Activated CD8-positive, alpha-beta memory T cell treated with anti-CD3 and anti-CD28 coated beads, Interleukin-2, amount 10 ng/mL, durations not matched to agents 7 days and 5 days (primary cell): Measurements from ENCODE around the gene EXOC6B. TPM values are rescaled to one million over a fixed set of nuclear protein-coding genes. Genes with fewer than 3 reads are reported as not detected.

ENCODE experiments used
- ATAC-seq: fragments of 150-1000 bp; cut with Tn5 transposase; one replicate; pipeline ENCODE4 v1.10.0; 2021; ENCODE audit warnings: moderate library complexity
- CTCF ChIA-PET: fragments of 350-600 bp; sonication (Branson Sonifier 250); formaldehyde crosslinking; loops from one replicate; lab custom pipeline; 2021; ENCODE audit warnings: antibody characterized with exemption; lab: Charles Lee
- DNase-seq: peaks from one replicate; pipeline ENCODE4 v3.0.0-alpha.2; 2020
- H3K27ac Mint-ChIP-seq: one replicate; pipeline ENCODE4 v1.8.0; 2021; ENCODE audit warnings: mild to moderate bottlenecking, mixed read lengths
- H3K27me3 Mint-ChIP-seq: one replicate; pipeline ENCODE4 v1.8.0; 2021; ENCODE audit warnings: mixed read lengths
- H3K36me3 Mint-ChIP-seq: one replicate; pipeline ENCODE4 v1.8.0; 2021; ENCODE audit warnings: mild to moderate bottlenecking, mixed read lengths
- H3K4me1 Mint-ChIP-seq: one replicate; pipeline ENCODE4 v1.8.0; 2021; ENCODE audit warnings: mixed read lengths
- H3K4me3 Mint-ChIP-seq: one replicate; pipeline ENCODE4 v1.8.0; 2021; ENCODE audit warnings: mild to moderate bottlenecking, moderate library complexity, mixed read lengths
- H3K9me3 Mint-ChIP-seq: one replicate; pipeline ENCODE4 v1.8.0; 2022; ENCODE audit warnings: low read depth, mixed read lengths
- total RNA-seq, 2 experiments: library from RNA; stranded (reverse); gene quantifications; one replicate each; pipeline ENCODE4 v1.2.3, GENCODE V29; 2021

The EXOC6B gene
- total RNA-seq, 2 experiments from 2014 or later = 14.1 to 22.8 TPM

GRCh38 chr2:72826156-72826477, 284 bp upstream of the EXOC6B start:
- DNase-seq = no peak
- Mint-ChIP-seq H3K9me3 (no peaks in the 10 kb centered on the region), H3K36me3 (peaks cover 17% of the 10 kb centered on the region), H3K4me3 (peak overlapping the region; percentile 95), H3K27me3 (no peaks in the 10 kb centered on the region), H3K4me1 (peaks cover 78% of the 10 kb centered on the region), H3K27ac (peak overlapping the region; percentile 92)
- CTCF ChIA-PET = no interaction called here
- ATAC-seq = no peak

GRCh38 chr2:72824224-72824842, 1.5 kb downstream of the EXOC6B start:
- DNase-seq = no peak
- ATAC-seq = peak; percentile 18

GRCh38 chr2:72822794-72823193, 3.0 kb downstream of the EXOC6B start:
- ATAC-seq = no peak
- no peak overlapping the region for H3K4me3 Mint-ChIP-seq
- peaks cover 19% of the 10 kb centered on the region for H3K36me3 Mint-ChIP-seq
- DNase-seq = no peak
- H3K9me3 Mint-ChIP-seq = no peaks in the 10 kb centered on the region
- H3K27me3 Mint-ChIP-seq = no peaks in the 10 kb centered on the region
- no peak overlapping the region for H3K27ac Mint-ChIP-seq
- CTCF ChIA-PET = interaction anchor here (0.9 to 1.4 kb wide), 2 partner anchors 13 to 40 kb away, joined by 3 to 4 read pairs; no protein-coding TSS in a partner anchor
- H3K4me1 Mint-ChIP-seq = peaks cover 51% of the 10 kb centered on the region

More at GRCh38 chr2:72824224-72824842, 1.5 kb downstream of the EXOC6B start:
- H3K27me3 Mint-ChIP-seq = no peaks in the 10 kb centered on the region
- H3K36me3 Mint-ChIP-seq = peaks cover 19% of the 10 kb centered on the region
- CTCF ChIA-PET = interaction anchor here (1.1 to 1.2 kb wide), 2 partner anchors 37 to 63 kb away, joined by 3 read pairs; partner anchors contain the start of gene SPR
- H3K27ac Mint-ChIP-seq = no peak overlapping the region
- H3K9me3 Mint-ChIP-seq = no peaks in the 10 kb centered on the region
- H3K4me3 Mint-ChIP-seq = peak overlapping the region; percentile 95
- H3K4me1 Mint-ChIP-seq = peaks cover 63% of the 10 kb centered on the region

- Mint-ChIP-seq H3K27me3 (no peaks in the 10 kb centered on the region), H3K4me3 (no peak overlapping the region), H3K27ac (no peak overlapping the region), H3K9me3 (no peaks in the 10 kb centered on the region), H3K36me3 (peaks cover 19% of the 10 kb centered on the region), H3K4me1 (peaks cover 46% of the 10 kb centered on the region)
- ATAC-seq = no peak
- CTCF ChIA-PET = interaction anchor here (0.9 to 1.4 kb wide), 2 partner anchors 14 to 40 kb away, joined by 3 to 4 read pairs; no protein-coding TSS in a partner anchor
- no peak for DNase-seq
These were observed 3.9 kb downstream of the EXOC6B start for GRCh38 chr2:72821983-72822382.

- H3K27ac Mint-ChIP-seq = no peak overlapping the region
- H3K36me3 Mint-ChIP-seq = peaks cover 19% of the 10 kb centered on the region
- H3K9me3 Mint-ChIP-seq = no peaks in the 10 kb centered on the region
- ATAC-seq = no peak
- peaks cover 40% of the 10 kb centered on the region for H3K4me1 Mint-ChIP-seq
- no peaks in the 10 kb centered on the region for H3K27me3 Mint-ChIP-seq
- CTCF ChIA-PET = no interaction called here
- H3K4me3 Mint-ChIP-seq = no peak overlapping the region
- no peak for DNase-seq
These were observed 4.7 kb downstream of the EXOC6B start for GRCh38 chr2:72821118-72821517.

GRCh38 chr2:72819501-72819900, 6.3 kb downstream of the EXOC6B start:
- H3K36me3 Mint-ChIP-seq = peaks cover 19% of the 10 kb centered on the region
- ATAC-seq = no peak
- no peak overlapping the region for H3K27ac Mint-ChIP-seq
- H3K9me3 Mint-ChIP-seq = no peaks in the 10 kb centered on the region
- no peak for DNase-seq
- peaks cover 30% of the 10 kb centered on the region for H3K4me1 Mint-ChIP-seq
- H3K27me3 Mint-ChIP-seq = no peaks in the 10 kb centered on the region
- no peak overlapping the region for H3K4me3 Mint-ChIP-seq
- CTCF ChIA-PET = interaction anchor here (1.0 kb wide), 1 partner anchor 40 kb away, joined by 5 read pairs; no protein-coding TSS in a partner anchor

GRCh38 chr2:72815655-72816278, 10.1 kb downstream of the EXOC6B start:
- peaks cover 4% of the 10 kb centered on the region for H3K36me3 Mint-ChIP-seq
- H3K4me1 Mint-ChIP-seq = peaks cover 5% of the 10 kb centered on the region
- CTCF ChIA-PET = interaction anchor here (1.2 kb wide), 2 partner anchors 44 to 72 kb away, joined by 3 to 4 read pairs; partner anchors contain the start of gene SPR
- DNase-seq (no peak), ATAC-seq (no peak)
- H3K9me3 Mint-ChIP-seq = no peaks in the 10 kb centered on the region
- no peak overlapping the region for H3K27ac Mint-ChIP-seq
- no peak overlapping the region for H3K4me3 Mint-ChIP-seq
- H3K27me3 Mint-ChIP-seq = no peaks in the 10 kb centered on the region

- Mint-ChIP-seq H3K36me3 (peaks cover 16% of the 10 kb centered on the region), H3K9me3 (peaks cover 10% of the 10 kb centered on the region), H3K4me1 (peaks cover 4% of the 10 kb centered on the region), H3K27ac (no peak overlapping the region), H3K27me3 (no peaks in the 10 kb centered on the region), H3K4me3 (no peak overlapping the region)
- no peak for ATAC-seq
- DNase-seq = no peak
- CTCF ChIA-PET = interaction anchor here (0.7 to 1.3 kb wide), 2 partner anchors 18 to 19 kb away, joined by 3 read pairs; no protein-coding TSS in a partner anchor
These were observed 12.0 kb downstream of the EXOC6B start for GRCh38 chr2:72813841-72814240.

- no peak overlapping the region for H3K4me3 Mint-ChIP-seq
- ATAC-seq = no peak
- H3K9me3 Mint-ChIP-seq = peaks cover 11% of the 10 kb centered on the region
- H3K27ac Mint-ChIP-seq = no peak overlapping the region
- peaks cover 24% of the 10 kb centered on the region for H3K36me3 Mint-ChIP-seq
- no peaks in the 10 kb centered on the region for H3K27me3 Mint-ChIP-seq
- no peak for DNase-seq
- CTCF ChIA-PET = no interaction called here
- H3K4me1 Mint-ChIP-seq = peaks cover 4% of the 10 kb centered on the region
These were observed 15.7 kb downstream of the EXOC6B start for GRCh38 chr2:72810165-72810564.

GRCh38 chr2:72809095-72809494, 16.7 kb downstream of the EXOC6B start:
- no peaks in the 10 kb centered on the region for H3K27me3 Mint-ChIP-seq
- no peak for ATAC-seq
- peaks cover 11% of the 10 kb centered on the region for H3K9me3 Mint-ChIP-seq
- peaks cover 24% of the 10 kb centered on the region for H3K36me3 Mint-ChIP-seq
- CTCF ChIA-PET = interaction anchor here (1.1 kb wide), 1 partner anchor 51 kb away, joined by 3 read pairs; no protein-coding TSS in a partner anchor
- peaks cover 4% of the 10 kb centered on the region for H3K4me1 Mint-ChIP-seq
- H3K27ac Mint-ChIP-seq = no peak overlapping the region
- H3K4me3 Mint-ChIP-seq = no peak overlapping the region
- no peak for DNase-seq

- Mint-ChIP-seq H3K9me3 (peaks cover 11% of the 10 kb centered on the region), H3K27ac (no peak overlapping the region), H3K36me3 (peaks cover 24% of the 10 kb centered on the region), H3K4me3 (no peak overlapping the region), H3K27me3 (no peaks in the 10 kb centered on the region), H3K4me1 (no peaks in the 10 kb centered on the region)
- DNase-seq (no peak), ATAC-seq (no peak)
- CTCF ChIA-PET = interaction anchor here (1.0 to 1.3 kb wide), 3 partner anchors 54 to 57 kb away, joined by 4 to 5 read pairs (median 4); no protein-coding TSS in a partner anchor
These were observed 19.4 kb downstream of the EXOC6B start for GRCh38 chr2:72806280-72806945.

GRCh38 chr2:72803626-72804320, 22.1 kb downstream of the EXOC6B start:
- Mint-ChIP-seq H3K4me1 (no peaks in the 10 kb centered on the region), H3K9me3 (peaks cover under 1% of the 10 kb centered on the region), H3K4me3 (no peak overlapping the region), H3K36me3 (peaks cover 7% of the 10 kb centered on the region), H3K27ac (no peak overlapping the region), H3K27me3 (no peaks in the 10 kb centered on the region)
- DNase-seq (no peak), ATAC-seq (no peak)
- CTCF ChIA-PET = interaction anchor here (0.7 to 1.2 kb wide), 3 partner anchors 56 to 84 kb away, joined by 4 to 5 read pairs (median 4); partner anchors contain the start of gene SPR

- no peaks in the 10 kb centered on the region for H3K9me3 Mint-ChIP-seq
- DNase-seq (no peak), ATAC-seq (no peak)
- H3K4me1 Mint-ChIP-seq = no peaks in the 10 kb centered on the region
- CTCF ChIA-PET = interaction anchor here (0.7 to 1.2 kb wide), 3 partner anchors 57 to 84 kb away, joined by 4 to 5 read pairs (median 4); partner anchors contain the start of gene SPR
- no peak overlapping the region for H3K27ac Mint-ChIP-seq
- H3K36me3 Mint-ChIP-seq = peaks cover 5% of the 10 kb centered on the region
- H3K4me3 Mint-ChIP-seq = no peak overlapping the region
- no peaks in the 10 kb centered on the region for H3K27me3 Mint-ChIP-seq
These were observed 22.7 kb downstream of the EXOC6B start for GRCh38 chr2:72803151-72803550.
